Calu3 (cell line): ENCODE data around the gene ONECUT1. TPM values are rescaled to one million over a fixed set of nuclear protein-coding genes. Genes with fewer than 3 reads are reported as not detected.

Experiments used
- BruUV-seq: library from RNA; stranded (reverse); fragments of 400-500 nt; replicated peaks from 2 replicates; lab custom pipeline; 2021; lab: Mats Ljungman, UMichigan
- CTCF ChIA-PET: fragments of 300-600 bp; sonication (Branson Sonifier 250); formaldehyde crosslinking; loops from one replicate; lab custom pipeline; 2022; ENCODE audit warnings: antibody characterized with exemption; lab: Charles Lee
- DNase-seq: peaks from one replicate; pipeline ENCODE4 v3.0.0; 2022
- H3K27ac Mint-ChIP-seq: one replicate; pipeline ENCODE4 v1.8.0; 2022; ENCODE audit warnings: mixed read lengths; ENCODE audit not compliant: unreplicated experiment
- H3K27me3 Mint-ChIP-seq: one replicate; pipeline ENCODE4 v1.8.0; 2022; ENCODE audit warnings: mixed read lengths; ENCODE audit not compliant: unreplicated experiment
- H3K36me3 Mint-ChIP-seq: one replicate; pipeline ENCODE4 v1.8.0; 2022; ENCODE audit warnings: mild to moderate bottlenecking, moderate library complexity, mixed read lengths; ENCODE audit not compliant: insufficient read depth, unreplicated experiment
- H3K4me1 Mint-ChIP-seq: one replicate; pipeline ENCODE4 v1.8.0; 2022; ENCODE audit warnings: mild to moderate bottlenecking, low read depth, mixed read lengths; ENCODE audit not compliant: unreplicated experiment
- H3K4me3 Mint-ChIP-seq: one replicate; pipeline ENCODE4 v1.8.0; 2022; ENCODE audit warnings: mild to moderate bottlenecking, low read depth, moderate library complexity, mixed read lengths; ENCODE audit not compliant: unreplicated experiment
- H3K9me3 Mint-ChIP-seq: one replicate; pipeline ENCODE4 v1.8.0; 2022; ENCODE audit warnings: low read depth, mixed read lengths; ENCODE audit not compliant: unreplicated experiment
- intact Hi-C: fragments of 100-400 bp; cut with micrococcal nuclease; formaldehyde crosslinking; loops from one replicate; pipeline ENCODE4 v1.10.0; 2022; ENCODE audit not compliant: unreplicated experiment
- total RNA-seq: library from RNA; stranded (reverse); gene quantifications from 2 replicates; pipeline ENCODE4 v1.2.3, GENCODE V29; 2022
- TF ChIP-seq, protein P1 (sequence below): fragments of 200-600 bp; IDR thresholded peaks from one replicate; pipeline ENCODE4 v1.8.0; 2022; ENCODE audit warnings: antibody characterized with exemption; ENCODE audit not compliant: unreplicated experiment

The ONECUT1 gene
- total RNA-seq, 1 experiment from 2014 or later = 1.1 TPM

DNA sequence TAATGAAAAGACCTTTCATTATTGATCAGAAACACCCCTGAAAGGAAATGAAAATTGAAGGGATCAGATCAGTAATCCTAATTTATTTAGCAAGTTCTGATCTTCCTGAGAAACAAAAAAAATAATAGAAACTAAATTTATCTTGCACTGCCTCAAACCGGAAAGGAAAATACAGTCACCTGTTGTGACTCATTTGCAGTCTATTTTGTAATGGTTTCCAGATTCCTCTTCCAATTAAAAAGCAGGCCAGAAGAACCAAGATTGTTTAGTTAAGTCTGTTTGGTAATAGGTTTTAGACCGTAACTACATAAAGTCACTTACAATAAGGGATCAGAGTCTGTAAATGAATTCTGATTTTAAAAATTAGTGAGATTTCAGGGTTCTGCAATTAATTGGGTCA, 61.2 kb downstream of the ONECUT1 start:
- Mint-ChIP-seq H3K4me3 (no peak overlapping the region), H3K9me3 (no peaks in the 10 kb centered on the region), H3K27ac (no peak overlapping the region), H3K36me3 (no peaks in the 10 kb centered on the region), H3K27me3 (no peaks in the 10 kb centered on the region), H3K4me1 (peaks cover 11% of the 10 kb centered on the region)
- CTCF ChIA-PET = no interaction called here
- intact Hi-C loops = loop anchor here (2.0 kb wide), 1 partner anchor 50 kb away; the partner anchor contains the start of gene ATOSA
- DNase-seq = no peak
- BruUV-seq = no TSS peak
- TF ChIP-seq, protein P1, sequence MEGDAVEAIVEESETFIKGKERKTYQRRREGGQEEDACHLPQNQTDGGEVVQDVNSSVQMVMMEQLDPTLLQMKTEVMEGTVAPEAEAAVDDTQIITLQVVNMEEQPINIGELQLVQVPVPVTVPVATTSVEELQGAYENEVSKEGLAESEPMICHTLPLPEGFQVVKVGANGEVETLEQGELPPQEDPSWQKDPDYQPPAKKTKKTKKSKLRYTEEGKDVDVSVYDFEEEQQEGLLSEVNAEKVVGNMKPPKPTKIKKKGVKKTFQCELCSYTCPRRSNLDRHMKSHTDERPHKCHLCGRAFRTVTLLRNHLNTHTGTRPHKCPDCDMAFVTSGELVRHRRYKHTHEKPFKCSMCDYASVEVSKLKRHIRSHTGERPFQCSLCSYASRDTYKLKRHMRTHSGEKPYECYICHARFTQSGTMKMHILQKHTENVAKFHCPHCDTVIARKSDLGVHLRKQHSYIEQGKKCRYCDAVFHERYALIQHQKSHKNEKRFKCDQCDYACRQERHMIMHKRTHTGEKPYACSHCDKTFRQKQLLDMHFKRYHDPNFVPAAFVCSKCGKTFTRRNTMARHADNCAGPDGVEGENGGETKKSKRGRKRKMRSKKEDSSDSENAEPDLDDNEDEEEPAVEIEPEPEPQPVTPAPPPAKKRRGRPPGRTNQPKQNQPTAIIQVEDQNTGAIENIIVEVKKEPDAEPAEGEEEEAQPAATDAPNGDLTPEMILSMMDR = no peak

- CTCF ChIA-PET = no interaction called here
- DNase-seq = no peak
Measured at GRCh38 chr15:52727815-52728214, 62.3 kb downstream of the ONECUT1 start.

GRCh38 chr15:52726195-52726594, 63.9 kb downstream of the ONECUT1 start:
- no peaks in the 10 kb centered on the region for H3K36me3 Mint-ChIP-seq
- TF ChIP-seq, protein P1 = no peak
- no peak overlapping the region for H3K4me3 Mint-ChIP-seq
- no peak for DNase-seq
- intact Hi-C loops = no loop called here
- H3K9me3 Mint-ChIP-seq = no peaks in the 10 kb centered on the region
- peaks cover 11% of the 10 kb centered on the region for H3K4me1 Mint-ChIP-seq
- no peaks in the 10 kb centered on the region for H3K27me3 Mint-ChIP-seq
- BruUV-seq = no TSS peak
- CTCF ChIA-PET = no interaction called here
- no peak overlapping the region for H3K27ac Mint-ChIP-seq

More at GRCh38 chr15:52727815-52728214, 62.3 kb downstream of the ONECUT1 start:
- Mint-ChIP-seq H3K4me3 (no peak overlapping the region), H3K36me3 (no peaks in the 10 kb centered on the region), H3K27me3 (no peaks in the 10 kb centered on the region), H3K27ac (no peak overlapping the region), H3K9me3 (no peaks in the 10 kb centered on the region), H3K4me1 (peaks cover 11% of the 10 kb centered on the region)
- intact Hi-C loops = loop anchor here (2.0 kb wide), 1 partner anchor 49 kb away; the partner anchor contains the start of gene ATOSA
- TF ChIP-seq, protein P1 = no peak
- no TSS peak for BruUV-seq

DNA sequence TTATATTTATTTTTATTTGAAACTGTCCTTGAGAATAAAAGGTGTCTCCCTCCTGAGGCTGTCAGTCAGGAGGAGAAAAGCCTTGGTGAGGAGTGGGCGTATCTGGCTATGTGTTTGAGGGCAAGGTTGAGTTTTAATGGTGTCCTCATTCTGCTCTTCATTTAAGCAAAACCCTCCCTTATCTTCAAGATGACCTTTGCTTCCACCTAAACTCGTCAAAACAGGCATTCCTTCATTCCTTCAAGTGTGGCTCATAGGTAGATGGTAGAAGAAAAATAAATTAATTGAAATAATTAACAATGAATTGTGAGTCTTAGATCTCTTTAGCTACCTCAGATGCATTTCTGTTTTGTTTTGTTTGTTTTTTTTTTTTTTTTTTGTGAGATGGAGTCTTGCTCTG, 71.6 kb downstream of the ONECUT1 start:
- H3K4me3 Mint-ChIP-seq = no peak overlapping the region
- peaks cover 9% of the 10 kb centered on the region for H3K4me1 Mint-ChIP-seq
- H3K27ac Mint-ChIP-seq = no peak overlapping the region
- intact Hi-C loops = no loop called here
- TF ChIP-seq, protein P1 = no peak
- no peaks in the 10 kb centered on the region for H3K9me3 Mint-ChIP-seq
- DNase-seq = no peak
- no peaks in the 10 kb centered on the region for H3K36me3 Mint-ChIP-seq
- CTCF ChIA-PET = no interaction called here
- BruUV-seq = no TSS peak
- H3K27me3 Mint-ChIP-seq = no peaks in the 10 kb centered on the region
